HCT116 (cell line): ENCODE data around the gene ANAPC5. TPM values are rescaled to one million over a fixed set of nuclear protein-coding genes. Genes with fewer than 3 reads are reported as not detected.

ENCODE experiments used
- ATAC-seq: fragments of 200-7000 bp; cut with Tn5 transposase; 2 replicates; pipeline ENCODE4 v1.9.1; 2020; ENCODE audit warnings: mild to moderate bottlenecking, moderate library complexity
- BruUV-seq: library from RNA; stranded (reverse); fragments of 400-500 nt; replicated peaks from 2 replicates; lab custom pipeline; 2021; lab: Mats Ljungman, UMichigan
- CTCF ChIA-PET: fragments of 300-600 bp; sonication (Branson Sonifier 250); formaldehyde crosslinking; loops from one replicate; lab custom pipeline; 2021; ENCODE audit warnings: antibody characterized with exemption; lab: Charles Lee
- POLR2A ChIA-PET: fragments of 300-600, 350-600 bp; sonication (Branson Sonifier 250); formaldehyde crosslinking; loops from one replicate; lab custom pipeline; 2021; ENCODE audit warnings: antibody characterized with exemption; lab: Charles Lee
- RAD21 ChIA-PET, 2 experiments: fragments of 300-600 bp; sonication (Branson Sonifier 250); formaldehyde crosslinking; loops; one replicate each; lab custom pipeline; 2023; ENCODE audit warnings: low total read pairs in 2 of 2; ENCODE audit not compliant: uncharacterized antibody in 2 of 2, unreplicated experiment in 2 of 2, low non-redundant PET in 1 of 2; lab: Charles Lee
- DNase-seq: peaks from one replicate; pipeline ENCODE4 v3.0.0-alpha.2; 2010; ENCODE audit warnings: low read depth, low spot score
- H2AFZ ChIP-seq: fragments of 200-600 bp; shearing (Covaris generic), sonication (generic); 2 replicates; pipeline ENCODE4 v1.6.1; 2017; ENCODE audit warnings: low read depth, mixed run types, mixed read lengths, antibody characterized with exemption, low read length; ENCODE audit not compliant: poor library complexity, severe bottlenecking
- H3K27ac ChIP-seq: 2 replicates; pipeline ENCODE4 v1.5.1; 2012; ENCODE audit warnings: low read depth, low read length
- H3K27me3 ChIP-seq: fragments of 200-600 bp; sonication (generic); 2 replicates; pipeline ENCODE4 v1.6.1; 2016; ENCODE audit warnings: mixed run types, low read length, mixed read lengths; ENCODE audit not compliant: insufficient read depth
- H3K36me3 ChIP-seq, 2 experiments: fragments of 200-500 bp in 1 of 2; fragments of 200-600 bp in 1 of 2; sonication (Bioruptor generic) in 1 of 2; sonication (generic) in 1 of 2; 2 replicates each; pipeline versions ENCODE4 v1.5.1 to v1.6.1; 2014 to 2016; ENCODE audit warnings: low read length in 2 of 2, inconsistent platforms in 1 of 2, mixed read lengths in 1 of 2, mixed run types in 1 of 2; ENCODE audit not compliant: insufficient read depth in 2 of 2, control insufficient read depth in 1 of 2
- H3K4me1 ChIP-seq, 2 experiments: fragments of 200-600 bp in 1 of 2; sonication (generic) in 1 of 2; 2 replicates each; pipeline versions ENCODE4 v1.5.1 to v1.6.1; 2012 to 2017; ENCODE audit warnings: low read length in 2 of 2, inconsistent platforms in 1 of 2, mild to moderate bottlenecking in 1 of 2, mixed read lengths in 1 of 2, mixed run types in 1 of 2, moderate library complexity in 1 of 2; ENCODE audit not compliant: insufficient read depth in 2 of 2, control insufficient read depth in 1 of 2
- H3K4me2 ChIP-seq: fragments of 200-600 bp; sonication (generic); 2 replicates; pipeline ENCODE4 v1.6.1; 2017; ENCODE audit warnings: mixed run types, low read length, mixed read lengths
- H3K4me3 ChIP-seq, 2 experiments: fragments of 200-600 bp in 1 of 2; sonication (generic) in 1 of 2; replicated peaks in 1 of 2; 2 replicates each; pipeline ENCODE4 v1.5.1; 2011 to 2016; ENCODE audit warnings: low read length in 2 of 2, control low read depth in 1 of 2, low read depth in 1 of 2, mild to moderate bottlenecking in 1 of 2, mixed read lengths in 1 of 2, mixed run types in 1 of 2
- H3K79me2 ChIP-seq: fragments of 200-600 bp; sonication (generic); 2 replicates; pipeline ENCODE4 v1.6.1; 2017; ENCODE audit warnings: mild to moderate bottlenecking, mixed run types, low read length, moderate library complexity, mixed read lengths; ENCODE audit not compliant: insufficient read depth
- H3K9ac ChIP-seq: fragments of 200-600 bp; sonication (generic); 2 replicates; pipeline ENCODE4 v1.6.1; 2016; ENCODE audit warnings: low read length, mixed read lengths
- H3K9me2 ChIP-seq: fragments of 200-600 bp; sonication (generic), shearing (Covaris generic); 2 replicates; pipeline ENCODE4 v1.6.1; 2017; ENCODE audit warnings: mixed run types, mild to moderate bottlenecking, moderate library complexity; ENCODE audit not compliant: insufficient read depth
- H3K9me3 ChIP-seq, 2 experiments: fragments of 200-500 bp in 1 of 2; fragments of 200-600 bp in 1 of 2; sonication (Bioruptor generic) in 1 of 2; sonication (generic) in 1 of 2; 2 replicates each; pipeline ENCODE4 v1.6.1; 2014 to 2017; ENCODE audit warnings: low read length in 2 of 2, mixed read lengths in 2 of 2, inconsistent platforms in 1 of 2, low read depth in 1 of 2, mild to moderate bottlenecking in 1 of 2, mixed run types in 1 of 2, moderate library complexity in 1 of 2; ENCODE audit not compliant: control insufficient read depth in 1 of 2, insufficient read depth in 1 of 2
- H4K20me1 ChIP-seq: fragments of 200-600 bp; sonication (generic), shearing (Covaris generic); 2 replicates; pipeline ENCODE4 v1.6.1; 2017; ENCODE audit warnings: mixed run types, mild to moderate bottlenecking, moderate library complexity; ENCODE audit not compliant: insufficient read depth
- CBX3 ChIP-seq: IDR thresholded peaks from 2 replicates; pipeline ENCODE4 v1.6.1; 2012; ENCODE audit warnings: low read depth
- CEBPB ChIP-seq: IDR thresholded peaks from 2 replicates; pipeline ENCODE4 v1.6.1; 2012; ENCODE audit warnings: low read depth
- JUND ChIP-seq: IDR thresholded peaks from 2 replicates; pipeline ENCODE4 v1.6.1; 2012
- SRF ChIP-seq: IDR thresholded peaks from 2 replicates; pipeline ENCODE4 v1.6.1; 2012; ENCODE audit warnings: low read depth
- ZNF274 ChIP-seq: fragments of 200-500 bp; sonication (Bioruptor generic); IDR thresholded peaks from 2 replicates; pipeline ENCODE4 v1.6.1; 2014; ENCODE audit warnings: mild to moderate bottlenecking, low read depth, low read length, inconsistent platforms
- intact Hi-C: fragments of 100-400 bp; cut with micrococcal nuclease; formaldehyde crosslinking; loops from 2 replicates; pipeline ENCODE4 v1.10.0; 2022
- total RNA-seq: library from RNA; stranded (reverse); gene quantifications from one replicate; pipeline ENCODE4 v1.2.1, GENCODE V29; 2021; ENCODE audit not compliant: unreplicated experiment
- TF ChIP-seq, protein P1 (sequence below), 3 experiments: fragments of 200-600 bp in 1 of 3; sonication (generic) in 1 of 3; IDR thresholded peaks in 2 of 3; conservative IDR thresholded peaks in 1 of 3; 2 replicates each; pipeline ENCODE4 v1.5.1; 2012 to 2017; ENCODE audit warnings: low read depth in 2 of 3, low read length in 2 of 3, antibody characterized with exemption in 1 of 3, borderline replicate concordance in 1 of 3, control low read depth in 1 of 3, mild to moderate bottlenecking in 1 of 3, mixed read lengths in 1 of 3, mixed run types in 1 of 3, moderate library complexity in 1 of 3; ENCODE audit not compliant: insufficient read depth in 1 of 3

The ANAPC5 gene
- total RNA-seq, 1 experiment from 2014 or later = 112 TPM

DNA sequence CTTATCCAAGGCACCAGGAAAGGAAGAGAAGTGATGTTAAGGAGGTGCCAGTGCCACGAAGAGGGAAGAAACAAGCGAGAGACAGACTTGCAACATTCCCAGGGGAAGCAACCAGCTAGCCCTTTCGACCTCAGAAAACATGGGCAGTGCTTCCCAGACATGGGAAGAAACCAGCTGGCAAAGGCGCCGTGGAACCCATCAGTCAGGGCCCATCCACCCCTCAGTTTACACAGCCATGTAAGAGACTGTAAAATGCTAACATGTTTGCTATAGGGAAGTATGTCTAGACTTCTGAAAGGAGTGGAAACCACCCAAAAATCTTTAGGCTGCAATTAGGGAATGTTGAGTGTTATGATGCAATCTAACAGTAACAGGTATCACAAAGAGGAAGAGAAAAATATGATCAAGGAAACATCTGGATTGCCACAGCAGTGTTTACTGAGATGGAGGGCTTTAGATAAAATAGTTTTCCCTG is 26.3 kb downstream of the ANAPC5 start:
- H3K9me3 ChIP-seq = no peaks in the 10 kb centered on the region
- H3K27me3 ChIP-seq = no peaks in the 10 kb centered on the region
- ChIA-PET POLR2A (no interaction called here), CTCF (no interaction called here), RAD21 (no interaction called here)
- H3K27ac ChIP-seq = no peak overlapping the region
- peaks cover 43 to 46% of the 10 kb centered on the region in 2 experiments for H3K36me3 ChIP-seq
- no peaks in the 10 kb centered on the region for H3K79me2 ChIP-seq
- no peaks in the 10 kb centered on the region for H3K9me2 ChIP-seq
- no peak overlapping the region for H3K4me3 ChIP-seq
- H3K4me1 ChIP-seq = no peaks in the 10 kb centered on the region
- DNase-seq = no peak
- intact Hi-C loops = no loop called here
- BruUV-seq = no TSS peak
- H3K9ac ChIP-seq = no peak overlapping the region
- H3K4me2 ChIP-seq = no peak overlapping the region
- H2AFZ ChIP-seq = no peak overlapping the region
- no peaks in the 10 kb centered on the region for H4K20me1 ChIP-seq
- ATAC-seq = no peak
- TF ChIP-seq SRF (no peak), ZNF274 (no peak), CEBPB (peak; percentile 66), CBX3 (no peak)
- TF ChIP-seq, protein P1, sequence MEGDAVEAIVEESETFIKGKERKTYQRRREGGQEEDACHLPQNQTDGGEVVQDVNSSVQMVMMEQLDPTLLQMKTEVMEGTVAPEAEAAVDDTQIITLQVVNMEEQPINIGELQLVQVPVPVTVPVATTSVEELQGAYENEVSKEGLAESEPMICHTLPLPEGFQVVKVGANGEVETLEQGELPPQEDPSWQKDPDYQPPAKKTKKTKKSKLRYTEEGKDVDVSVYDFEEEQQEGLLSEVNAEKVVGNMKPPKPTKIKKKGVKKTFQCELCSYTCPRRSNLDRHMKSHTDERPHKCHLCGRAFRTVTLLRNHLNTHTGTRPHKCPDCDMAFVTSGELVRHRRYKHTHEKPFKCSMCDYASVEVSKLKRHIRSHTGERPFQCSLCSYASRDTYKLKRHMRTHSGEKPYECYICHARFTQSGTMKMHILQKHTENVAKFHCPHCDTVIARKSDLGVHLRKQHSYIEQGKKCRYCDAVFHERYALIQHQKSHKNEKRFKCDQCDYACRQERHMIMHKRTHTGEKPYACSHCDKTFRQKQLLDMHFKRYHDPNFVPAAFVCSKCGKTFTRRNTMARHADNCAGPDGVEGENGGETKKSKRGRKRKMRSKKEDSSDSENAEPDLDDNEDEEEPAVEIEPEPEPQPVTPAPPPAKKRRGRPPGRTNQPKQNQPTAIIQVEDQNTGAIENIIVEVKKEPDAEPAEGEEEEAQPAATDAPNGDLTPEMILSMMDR (IDR thresholded peaks at IDR 0.05 in 2 of 3, conservative IDR thresholded peaks at IDR 0.05 in 1 of 3; ENCODE audit: borderline replicate concordance in 1 of 3, insufficient read depth in 1 of 3, low read depth in 2 of 3, low read length in 2 of 3) = no peak
- TF ChIP-seq, all 23 proteins: peak for 1

DNA sequence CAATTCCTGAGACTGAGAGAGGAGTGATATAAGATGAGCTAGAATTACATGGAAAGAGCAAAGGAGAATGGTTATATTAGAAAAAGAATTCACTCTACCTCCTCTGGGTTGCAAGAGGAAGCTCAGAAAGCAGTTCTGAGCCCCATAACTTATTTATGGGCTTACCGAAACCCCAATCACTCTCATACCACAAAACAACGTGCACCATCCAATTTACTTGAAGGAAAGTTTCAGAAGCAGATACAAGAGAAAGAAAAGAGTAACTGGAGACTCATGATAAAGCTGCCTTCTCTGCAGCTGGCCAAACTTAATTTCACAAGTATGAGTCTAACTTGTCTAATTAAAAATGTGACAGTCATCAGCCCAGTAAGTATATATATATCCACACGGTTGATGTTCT is 28.3 kb downstream of the ANAPC5 start:
- Histone ChIP-seq H3K79me2 (no peaks in the 10 kb centered on the region), H3K4me2 (no peak overlapping the region), H2AFZ (no peak overlapping the region), H3K27ac (no peak overlapping the region), H3K9ac (no peak overlapping the region), H3K4me1 (no peaks in the 10 kb centered on the region), H4K20me1 (no peaks in the 10 kb centered on the region), H3K9me3 (no peaks in the 10 kb centered on the region), H3K27me3 (no peaks in the 10 kb centered on the region), H3K4me3 (no peak overlapping the region), H3K36me3 (peaks cover 34 to 38% of the 10 kb centered on the region in 2 experiments), H3K9me2 (no peaks in the 10 kb centered on the region)
- no peak for ATAC-seq
- ChIA-PET RAD21 (no interaction called here), POLR2A (interaction anchor here (1.0 kb wide), 1 partner anchor 28 kb away, joined by 4 read pairs; no protein-coding TSS in a partner anchor), CTCF (interaction anchor here (2.9 kb wide), 1 partner anchor 11 kb away, joined by 15 read pairs; no protein-coding TSS in a partner anchor)
- intact Hi-C loops = no loop called here
- no TSS peak for BruUV-seq
- TF ChIP-seq JUND (no peak), SRF (no peak)
- no peak for DNase-seq
